Suppressor macrophage (primary cell): Measurements from ENCODE around the gene SASH3.
"Not testable (repeated sequence)": the region's sequence is repeated elsewhere in the genome, so short reads cannot be mapped to it uniquely, and the experiment has no call there.

Experiments
- DNase-seq, 4 experiments: peaks; one replicate each; pipeline ENCODE4 v3.0.0-alpha.2; 2020 to 2022
- total RNA-seq, 17 experiments: gene quantifications; one replicate each; lab custom pipeline; 2026; ENCODE audit warnings: mixed read lengths in 6 of 17, inconsistent platforms in 3 of 17; lab: John Stamatoyannopoulos, UW

Gene SASH3
- 91.3 to 238 (median 163) reads per million in 17 experiments for total RNA-seq

GRCh38 chrX:129779747-129780146, at the start of gene SASH3:
SASH3 (plus strand) TSS chrX:129779949; CDS start chrX:129780098, 149 bp downstream.
- DNase-seq: peak; percentile 81 to 90 (median 90)

- peak; percentile 40 to 79 (median 70) for DNase-seq
Measured at GRCh38 chrX:129731228-129731627, 48.5 kb upstream of the SASH3 start.

- DNase-seq: no peak
Measured at GRCh38 chrX:129732857-129733256, 46.9 kb upstream of the SASH3 start.

DNA sequence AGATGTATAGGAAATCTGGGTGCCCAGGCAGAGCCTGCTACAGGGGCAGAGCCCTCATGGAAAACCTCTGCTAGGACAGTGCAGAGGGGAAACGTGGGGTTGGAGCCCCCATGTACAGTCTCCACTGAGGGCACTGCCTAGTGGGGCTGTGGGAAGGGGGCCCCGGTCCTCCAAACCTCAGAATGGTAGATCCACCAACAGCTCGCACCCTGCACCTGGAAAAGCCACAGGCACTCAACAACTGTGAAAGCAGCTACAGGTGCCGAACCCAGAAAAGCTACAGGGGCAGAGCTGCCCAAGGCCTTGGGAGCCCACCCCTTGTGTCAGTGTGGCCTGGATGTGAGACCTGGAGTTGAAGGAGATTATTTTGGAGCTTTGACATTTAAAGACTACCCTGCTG, 46.4 kb upstream of the SASH3 start:
- DNase-seq: no peak

DNA sequence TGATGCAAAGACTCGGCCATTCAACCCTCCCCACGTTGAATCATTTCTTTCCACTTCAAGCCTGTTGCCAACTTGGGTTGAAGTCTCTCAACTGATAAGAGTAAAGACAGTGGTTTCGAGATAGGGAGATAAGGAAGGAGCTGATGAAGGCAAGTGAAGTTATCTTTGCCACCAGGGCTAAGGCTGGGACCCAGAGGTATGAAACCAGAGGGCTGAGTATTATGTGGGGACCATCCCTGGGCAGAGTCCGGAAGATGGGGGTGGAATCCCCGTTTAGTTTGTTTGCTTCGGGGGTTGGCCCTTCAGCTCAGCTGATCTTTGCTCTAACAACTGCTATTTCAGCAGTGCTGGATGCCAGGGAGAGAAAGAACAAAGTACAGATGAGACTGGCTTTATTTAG, 43.3 kb upstream of the SASH3 start:
- no peak for DNase-seq

DNA sequence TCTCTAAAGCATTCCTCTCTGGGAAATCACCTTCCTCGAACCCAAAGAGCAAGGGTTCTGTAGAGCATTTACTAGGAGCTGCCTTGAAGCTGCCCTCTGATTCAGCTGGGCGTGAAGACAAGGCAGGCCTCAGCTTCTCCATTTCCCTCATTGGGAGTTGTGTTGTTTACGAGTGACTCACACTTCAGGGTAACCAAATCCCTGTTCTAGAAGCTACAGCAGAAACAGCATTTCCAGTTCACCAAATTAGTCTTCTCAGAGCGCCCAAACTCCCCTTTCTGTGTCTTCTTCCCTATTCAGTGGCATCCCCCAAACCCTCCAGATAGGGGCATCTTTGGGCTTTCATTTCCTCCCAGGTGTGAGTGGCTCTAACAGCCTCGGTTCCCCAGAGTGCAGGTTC, 41.8 kb upstream of the SASH3 start:
- DNase-seq: peak; percentile 58 to 77 (median 72)

DNA sequence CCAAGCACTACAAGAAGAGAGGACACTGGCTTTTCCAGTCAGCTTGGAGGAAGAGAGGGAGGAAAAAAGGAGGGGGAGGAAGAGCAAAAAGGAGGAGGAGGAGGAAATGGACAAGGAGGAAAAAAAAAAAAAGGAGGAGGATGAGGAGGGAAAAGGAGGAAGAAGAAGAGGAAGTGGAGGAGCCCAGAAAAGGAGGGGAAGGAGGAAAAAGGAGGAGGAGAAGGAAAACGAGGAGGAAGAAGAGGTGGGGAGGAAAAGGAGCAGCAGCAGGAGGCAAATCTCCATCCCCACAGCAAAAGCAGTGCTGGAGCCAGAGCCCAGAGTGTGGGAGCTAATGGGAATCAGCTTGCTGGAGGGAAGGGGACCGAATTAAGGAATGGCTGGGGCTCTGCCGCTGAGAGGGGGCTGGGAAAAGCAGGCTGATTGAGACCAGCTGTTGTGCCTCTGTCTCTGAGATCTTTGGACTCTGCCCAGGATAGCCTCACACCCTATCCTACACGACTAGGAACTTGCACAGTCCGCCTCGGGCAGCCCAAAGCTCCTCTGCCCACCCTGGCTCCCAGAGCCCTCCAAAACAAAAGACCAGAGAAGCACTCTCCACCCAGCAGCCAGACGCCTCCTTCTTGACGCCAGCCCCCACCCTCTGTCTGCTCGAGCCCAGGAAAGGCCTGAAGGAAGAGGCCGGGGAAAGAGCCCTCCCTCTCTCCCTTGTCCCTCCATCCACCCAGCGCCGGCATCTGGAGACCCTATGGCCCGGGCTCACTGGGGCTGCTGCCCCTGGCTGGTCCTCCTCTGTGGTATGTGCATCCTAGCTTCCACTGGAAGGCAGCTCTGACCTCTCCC, 41.1 kb upstream of the SASH3 start, which contains the start of gene XPNPEP2:
XPNPEP2 (plus strand) TSS at position 514 of the 843 bp plus-strand sequence; CDS start at position 749, 235 bp downstream.
- no peak for DNase-seq

DNA sequence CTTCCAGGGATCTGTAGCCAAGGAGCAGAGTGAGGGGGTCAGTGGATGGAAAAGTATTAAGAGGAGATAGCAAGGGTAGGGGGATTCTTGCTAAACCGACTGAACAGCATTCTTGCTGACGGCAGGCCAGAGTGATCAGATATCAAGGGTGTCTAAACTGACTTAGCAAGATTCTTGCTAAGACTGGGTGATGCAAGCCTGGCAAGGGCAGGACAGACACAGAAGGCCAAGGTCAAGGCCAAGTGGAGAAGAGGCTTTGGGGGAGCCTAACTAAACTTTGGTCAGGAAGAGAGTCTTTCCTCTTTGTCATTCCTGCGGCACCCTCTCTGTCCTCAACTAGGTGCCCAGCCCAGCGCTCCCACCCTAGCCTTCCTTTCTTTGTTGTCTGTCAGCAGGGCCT, 40.2 kb upstream of the SASH3 start:
- peak in 2 of 4 experiments; percentile 14 to 24 for DNase-seq

GRCh38 chrX:129741880-129742758, 37.6 kb upstream of the SASH3 start:
- DNase-seq: no peak

DNA sequence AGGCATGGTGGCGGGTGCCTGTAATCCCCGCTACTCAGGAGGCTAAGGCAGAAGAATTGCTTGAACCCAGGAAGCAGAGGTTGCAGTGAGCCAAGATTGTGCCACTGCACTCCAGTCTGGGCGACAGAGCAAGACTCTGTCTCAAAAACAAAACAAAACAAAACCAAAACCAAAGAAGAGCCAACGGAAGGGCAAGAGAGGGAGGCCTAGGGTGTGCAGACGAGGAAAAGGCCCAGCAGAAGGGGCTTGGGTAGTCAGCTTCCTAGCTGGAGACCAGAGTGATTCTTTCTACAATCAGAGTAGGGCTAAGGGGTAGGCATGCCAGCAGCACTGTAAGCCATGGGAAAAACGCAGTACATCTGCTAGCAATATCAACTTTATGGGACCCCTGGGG, 37.0 kb upstream of the SASH3 start:
- DNase-seq: not testable (repeated sequence)

DNA sequence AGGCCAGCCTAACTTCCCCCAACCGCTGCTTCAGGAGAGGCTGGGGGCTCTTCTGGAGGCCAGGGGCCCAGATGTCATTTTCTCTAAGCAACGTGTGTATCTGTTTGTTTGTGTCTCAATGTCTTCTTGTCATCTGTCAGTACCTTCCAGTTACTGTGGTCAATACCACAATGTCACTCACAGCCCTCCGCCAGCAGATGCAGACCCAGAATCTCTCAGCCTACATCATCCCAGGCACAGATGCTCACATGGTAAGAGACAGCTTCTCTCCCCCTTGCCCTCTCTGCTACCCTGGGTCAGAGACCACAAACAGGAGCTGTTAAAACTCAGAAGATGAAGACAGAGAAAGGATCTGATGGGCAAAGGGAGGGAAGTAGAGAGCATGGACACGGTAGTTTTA, 35.9 kb upstream of the SASH3 start:
- DNase-seq: no peak

DNA sequence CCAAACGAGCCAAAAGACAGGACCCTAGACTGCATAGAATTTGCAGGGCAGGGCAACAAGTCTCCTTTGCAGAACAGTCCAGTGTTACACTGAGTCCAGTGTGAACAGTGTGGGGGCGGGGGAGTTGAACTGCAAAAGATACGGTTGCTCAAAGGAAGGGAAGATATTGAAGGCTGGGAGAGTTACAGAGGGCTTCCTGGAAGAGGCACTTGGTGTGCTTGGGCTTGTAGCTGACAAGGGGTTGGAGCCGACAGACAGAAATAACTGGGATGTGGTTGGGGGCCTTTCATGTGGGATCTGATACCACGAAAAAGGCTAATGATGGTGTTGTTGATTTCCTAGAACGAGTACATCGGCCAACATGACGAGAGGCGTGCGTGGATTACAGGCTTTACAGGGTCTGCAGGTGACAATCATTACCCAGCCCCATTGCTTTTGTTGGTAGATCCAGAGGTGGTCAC, 34.9 kb upstream of the SASH3 start:
- peak in 2 of 4 experiments; percentile 7 to 38 for DNase-seq

GRCh38 chrX:129746557-129747470, 32.9 kb upstream of the SASH3 start:
- peak in 2 of 4 experiments; percentile 22 to 52 for DNase-seq

GRCh38 chrX:129747533-129747932, 32.2 kb upstream of the SASH3 start:
- no peak for DNase-seq

GRCh38 chrX:129748305-129748704, 31.4 kb upstream of the SASH3 start:
- peak in 3 of 4 experiments; percentile 21 to 39 (median 30) for DNase-seq

GRCh38 chrX:129749069-129749468, 30.7 kb upstream of the SASH3 start:
- no peak for DNase-seq

DNA sequence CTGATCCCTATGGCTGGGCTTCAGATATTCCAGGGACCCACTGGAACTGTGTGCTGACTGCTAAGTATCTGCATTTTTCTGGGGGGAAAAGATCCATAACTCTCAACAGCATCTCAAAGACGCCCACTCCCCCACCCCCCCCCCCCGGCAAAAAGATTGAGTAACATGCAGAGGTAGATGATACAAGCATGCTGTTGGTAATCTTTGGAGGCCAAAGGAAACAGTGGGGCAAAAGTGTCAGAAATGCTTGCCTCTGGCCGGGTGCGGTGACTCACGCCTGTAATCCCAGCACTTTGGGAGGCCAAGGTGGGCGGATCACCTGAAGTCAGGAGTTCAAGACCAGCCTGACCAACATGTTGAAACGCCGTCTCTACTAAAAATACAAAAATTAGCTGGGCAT, 28.8 kb upstream of the SASH3 start:
- DNase-seq: peak in 1 of 4 experiments; percentile 54

GRCh38 chrX:129754056-129755024, 25.4 kb upstream of the SASH3 start:
- DNase-seq: peak in 3 of 4 experiments; percentile 41 to 58 (median 48)

DNA sequence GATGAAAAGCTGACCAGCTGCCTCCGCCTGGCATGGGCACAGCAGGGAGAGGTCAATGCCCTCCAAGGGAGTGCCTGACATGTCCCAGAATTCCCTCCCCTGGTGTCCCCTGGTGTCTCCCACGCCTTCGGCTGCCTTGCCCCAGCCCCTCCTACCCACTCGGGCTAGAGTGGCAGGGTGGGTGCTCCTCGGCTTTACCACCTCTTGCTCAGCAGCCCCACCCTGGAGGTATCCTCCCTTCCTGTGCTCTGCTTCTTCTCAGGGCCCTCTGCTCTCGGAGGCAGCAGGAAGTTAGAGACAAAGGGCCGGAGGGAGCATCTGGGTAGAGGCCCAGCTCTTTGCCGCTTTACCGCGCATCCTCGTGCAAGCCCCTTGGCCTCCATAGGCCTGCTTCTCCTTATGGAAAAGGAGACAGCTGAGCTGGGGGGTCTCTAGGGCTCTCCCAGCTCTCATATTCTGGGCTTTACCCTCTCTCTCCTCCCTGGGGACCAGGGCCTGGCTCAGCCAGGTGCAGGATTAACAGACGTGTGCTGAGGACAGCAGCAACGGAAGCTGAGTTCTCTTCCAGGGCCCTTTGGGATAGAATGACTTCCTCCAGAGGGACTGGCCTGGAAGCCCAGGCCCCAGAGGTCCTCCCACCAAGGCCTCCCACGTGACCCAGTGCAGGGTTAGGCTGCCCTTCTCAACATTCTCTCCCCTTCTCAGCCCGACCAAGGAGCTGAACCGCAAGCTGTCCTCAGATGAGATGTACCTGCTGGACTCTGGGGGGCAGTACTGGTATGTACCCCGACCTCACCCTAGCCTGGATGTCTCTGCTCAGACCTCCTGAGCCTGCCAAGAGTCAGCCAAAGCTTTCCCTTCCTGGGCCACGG, 23.7 kb upstream of the SASH3 start:
- peak in 1 of 4 experiments; percentile 31 for DNase-seq
